Hepatocyte (in vitro differentiated cells): ENCODE measurements around the gene PRRT3. TPM values are rescaled to one million over a fixed set of nuclear protein-coding genes. Genes with fewer than 3 reads are reported as not detected.
A peak's percentile ranks its signal among the peaks of the same experiment; 100 is the strongest.

Experiments used
- DNase-seq: peaks from one replicate; pipeline ENCODE4 v3.0.0-alpha.2; 2016; ENCODE audit warnings: low spot score
- H2AFZ ChIP-seq: fragments of 200-600 bp; sonication (generic); 2 replicates; pipeline ENCODE4 v1.6.0; 2016; ENCODE audit warnings: antibody characterized with exemption, mild to moderate bottlenecking
- H3K27ac ChIP-seq: fragments of 200-600 bp; sonication (generic); 2 replicates; pipeline ENCODE4 v1.5.1; 2016; ENCODE audit warnings: mild to moderate bottlenecking
- H3K27me3 ChIP-seq: fragments of 200-600 bp; sonication (generic); 2 replicates; pipeline ENCODE4 v1.6.1; 2016
- H3K36me3 ChIP-seq: fragments of 200-600 bp; sonication (generic); replicated peaks from 2 replicates; pipeline ENCODE4 v1.5.1; 2016; ENCODE audit warnings: low read depth; ENCODE audit not compliant: insufficient read depth
- H3K4me1 ChIP-seq: fragments of 200-600 bp; sonication (generic); 2 replicates; pipeline ENCODE4 v1.5.1; 2016; ENCODE audit warnings: mild to moderate bottlenecking, moderate library complexity; ENCODE audit not compliant: insufficient read depth
- H3K4me2 ChIP-seq: fragments of 200-600 bp; sonication (generic); 2 replicates; pipeline ENCODE4 v1.6.0; 2016
- H3K4me3 ChIP-seq: fragments of 200-600 bp; sonication (generic); 2 replicates; pipeline ENCODE4 v1.5.1; 2016; ENCODE audit warnings: mild to moderate bottlenecking
- H3K79me2 ChIP-seq: fragments of 200-600 bp; sonication (generic); 2 replicates; pipeline ENCODE4 v1.6.0; 2017; ENCODE audit warnings: mild to moderate bottlenecking
- H3K9me2 ChIP-seq: fragments of 200-600 bp; sonication (generic); replicated peaks from 2 replicates; pipeline ENCODE4 v1.6.0; 2017; ENCODE audit warnings: mild to moderate bottlenecking; ENCODE audit not compliant: insufficient read depth
- H3K9me3 ChIP-seq: fragments of 200-600 bp; sonication (generic); 2 replicates; pipeline ENCODE4 v1.5.1; 2016; ENCODE audit warnings: low read depth, mild to moderate bottlenecking
- H4K20me1 ChIP-seq: fragments of 200-600 bp; sonication (generic); 2 replicates; pipeline ENCODE4 v1.6.0; 2016; ENCODE audit warnings: mild to moderate bottlenecking; ENCODE audit not compliant: insufficient read depth, poor library complexity, severe bottlenecking
- CTCF ChIP-seq: fragments of 200-600 bp; sonication (generic); IDR thresholded peaks from 2 replicates; pipeline ENCODE4 v1.5.1; 2016; ENCODE audit warnings: antibody characterized with exemption, mild to moderate bottlenecking; ENCODE audit not compliant: poor library complexity
- EZH2 ChIP-seq: fragments of 200-600 bp; sonication (generic); IDR thresholded peaks from 2 replicates; pipeline ENCODE4 v1.6.1; 2016; ENCODE audit warnings: antibody characterized with exemption, mild to moderate bottlenecking, borderline replicate concordance
- EZH2phosphoT487 ChIP-seq: fragments of 200-600 bp; sonication (generic); IDR thresholded peaks from one replicate; pipeline ENCODE4 v1.6.1; 2018; ENCODE audit warnings: antibody characterized with exemption, mild to moderate bottlenecking, low read depth, moderate library complexity; ENCODE audit not compliant: unreplicated experiment, severe bottlenecking
- WGBS: methylation state at CpG from one replicate; pipeline ENCODE4 v1.1.6; 2016; ENCODE audit warnings: low lambda C conversion rate; ENCODE audit errors: missing lambda C conversion rate; 5-methylcytosine and 5-hydroxymethylcytosine counted together
- polyA plus RNA-seq: library from polyadenylated mRNA; unstranded; fragments of >200 nt; fragmentation: Nextera tagmentation; extraction: Ambion mirVana; gene quantifications from 2 replicates; pipeline ENCODE4 v1.2.1, GENCODE V29; 2016
- total RNA-seq: library from RNA; depleted of rRNA; stranded (reverse); fragments of >200 nt; gene quantifications from 2 replicates; pipeline ENCODE4 v1.2.3, GENCODE V29; 2014

PRRT3 gene
- total and polyA plus RNA-seq, 2 experiments from 2014 or later, result 2.0 to 2.5 TPM

GRCh38 chr3:9951126-9951525 lies 1.1 kb downstream of the PRRT3 start:
- Histone ChIP-seq H3K36me3 (no peaks in the 10 kb centered on the region), H3K27me3 (no peaks in the 10 kb centered on the region), H3K27ac (no peak overlapping the region), H3K4me3 (no peak overlapping the region), H3K79me2 (no peaks in the 10 kb centered on the region), H3K4me2 (peak overlapping the region; percentile 96), H3K9me2 (no peaks in the 10 kb centered on the region), H4K20me1 (no peaks in the 10 kb centered on the region), H3K4me1 (peaks cover 7% of the 10 kb centered on the region), H2AFZ (no peak overlapping the region), H3K9me3 (no peaks in the 10 kb centered on the region)
- DNase-seq, result no peak
- WGBS, result 62% methylated on average over 7 of the region's 7 CpGs
- TF ChIP-seq EZH2phosphoT487 (no peak), EZH2 (no peak), CTCF (no peak)

DNA sequence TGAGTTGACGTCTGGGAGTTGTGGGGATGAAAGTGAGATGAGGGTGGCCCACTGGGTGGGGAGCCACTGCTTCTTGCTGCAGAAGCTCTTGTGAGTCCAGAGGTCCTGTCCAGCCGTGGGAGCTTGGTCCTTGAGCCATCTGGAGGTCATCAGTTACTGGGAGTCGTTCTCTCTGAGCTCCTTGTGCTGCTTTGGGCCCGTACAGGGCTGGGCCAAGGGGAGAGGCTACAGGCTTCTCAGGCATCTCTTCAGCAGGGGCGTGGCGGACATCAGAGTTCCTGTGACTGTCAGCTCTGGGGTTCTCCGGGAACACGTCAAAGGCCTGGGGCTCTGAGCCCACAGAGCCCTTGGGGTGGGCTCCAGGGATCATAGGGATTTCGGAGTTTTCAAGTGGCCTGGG lies 2.6 kb downstream of the PRRT3 start:
- no peak for TF ChIP-seq EZH2phosphoT487
- no peak for TF ChIP-seq EZH2
- TF ChIP-seq CTCF, result no peak
- 86% methylated on average over 9 of the region's 9 CpGs for WGBS
- H3K27ac ChIP-seq, result no peak overlapping the region

DNA sequence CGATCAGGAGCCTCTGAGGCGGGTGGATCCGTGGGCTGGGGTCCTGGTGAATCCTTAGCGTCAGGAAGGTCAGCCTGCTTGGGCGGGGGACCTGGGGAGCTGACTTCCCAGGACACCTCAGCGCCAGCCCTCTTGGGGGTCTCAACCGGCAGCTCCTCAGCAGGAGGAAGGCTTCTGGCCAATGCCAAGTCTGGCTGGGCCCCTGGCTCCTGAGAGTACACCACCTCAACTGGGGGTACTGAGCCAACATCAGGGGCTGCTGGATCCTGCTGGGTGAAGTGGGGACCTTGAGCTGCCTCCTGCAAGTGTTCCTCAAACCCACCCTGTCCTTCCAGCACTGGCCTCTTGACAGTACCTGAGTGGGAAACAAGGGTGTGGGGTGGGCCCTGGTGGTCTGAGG lies 3.1 kb downstream of the PRRT3 start:
- Histone ChIP-seq H4K20me1 (no peaks in the 10 kb centered on the region), H3K27ac (no peak overlapping the region), H3K27me3 (no peaks in the 10 kb centered on the region), H3K79me2 (no peaks in the 10 kb centered on the region), H3K9me3 (no peaks in the 10 kb centered on the region), H2AFZ (no peak overlapping the region), H3K36me3 (no peaks in the 10 kb centered on the region), H3K4me1 (peaks cover 7% of the 10 kb centered on the region), H3K4me2 (no peak overlapping the region), H3K9me2 (no peaks in the 10 kb centered on the region), H3K4me3 (no peak overlapping the region)
- WGBS, result 96% methylated on average over 7 of the region's 7 CpGs
- DNase-seq, result no peak
- TF ChIP-seq CTCF, result no peak
- TF ChIP-seq EZH2, result no peak
- TF ChIP-seq EZH2phosphoT487, result no peak

More for the DNA sequence above, 2.6 kb downstream of the PRRT3 start:
- H3K9me2 ChIP-seq, result no peaks in the 10 kb centered on the region
- H3K27me3 ChIP-seq, result no peaks in the 10 kb centered on the region
- no peaks in the 10 kb centered on the region for H3K79me2 ChIP-seq
- H3K36me3 ChIP-seq, result no peaks in the 10 kb centered on the region
- H3K4me1 ChIP-seq, result peaks cover 7% of the 10 kb centered on the region
- DNase-seq, result no peak
- H2AFZ ChIP-seq, result no peak overlapping the region
- H3K4me3 ChIP-seq, result no peak overlapping the region
- H3K4me2 ChIP-seq, result no peak overlapping the region
- H3K9me3 ChIP-seq, result no peaks in the 10 kb centered on the region
- no peaks in the 10 kb centered on the region for H4K20me1 ChIP-seq

- H3K27me3 ChIP-seq, result no peaks in the 10 kb centered on the region
- no peak overlapping the region for H3K27ac ChIP-seq
- no peak for DNase-seq
- TF ChIP-seq EZH2phosphoT487, result no peak
- no peak for TF ChIP-seq CTCF
- TF ChIP-seq EZH2, result no peak
- H3K79me2 ChIP-seq, result no peaks in the 10 kb centered on the region
- no peak overlapping the region for H3K4me2 ChIP-seq
- no peaks in the 10 kb centered on the region for H4K20me1 ChIP-seq
- 97% methylated on average over 3 of the region's 3 CpGs for WGBS
- H3K9me3 ChIP-seq, result no peaks in the 10 kb centered on the region
- H3K4me1 ChIP-seq, result peaks cover 7% of the 10 kb centered on the region
- no peak overlapping the region for H2AFZ ChIP-seq
- no peaks in the 10 kb centered on the region for H3K9me2 ChIP-seq
- no peak overlapping the region for H3K4me3 ChIP-seq
- no peaks in the 10 kb centered on the region for H3K36me3 ChIP-seq
Observed at GRCh38 chr3:9948586-9948985, 3.6 kb downstream of the PRRT3 start.
